HL-60 (cell line): ENCODE data around the gene RERE.

ENCODE experiments used
- DNase-seq, 2 experiments: peaks; one replicate each; pipeline ENCODE4 v3.0.0-alpha.2; 2010 to 2020; ENCODE audit warnings: low read depth in 1 of 2, low spot score in 1 of 2
- H3K27ac ChIP-seq: fragments of 250-450 bp; sonication (Bioruptor Pico); replicated peaks from 2 replicates; pipeline ENCODE4 v1.5.1; 2020; ENCODE audit warnings: mild to moderate bottlenecking, moderate library complexity
- H3K27me3 ChIP-seq: fragments of 250-450 bp; sonication (Bioruptor Pico); 2 replicates; pipeline ENCODE4 v1.5.1; 2021; ENCODE audit warnings: mild to moderate bottlenecking, moderate library complexity; ENCODE audit not compliant: insufficient read depth, poor library complexity, severe bottlenecking
- H3K4me3 ChIP-seq: replicated peaks from 2 replicates; pipeline ENCODE4 v1.5.1; 2011; ENCODE audit warnings: mild to moderate bottlenecking, control low read depth, low read length; ENCODE audit not compliant: insufficient read depth
- GABPA ChIP-seq: IDR thresholded peaks from 2 replicates; pipeline ENCODE4 v1.6.1; 2012; ENCODE audit warnings: low read depth
- POLR2AphosphoS5 ChIP-seq: IDR thresholded peaks from 2 replicates; pipeline ENCODE4 v1.6.1; 2012; ENCODE audit warnings: low read depth
- SPI1 ChIP-seq: IDR thresholded peaks from 2 replicates; pipeline ENCODE4 v1.6.1; 2012; ENCODE audit warnings: low read depth, mild to moderate bottlenecking, borderline replicate concordance
- TF ChIP-seq, protein P1 (sequence below): IDR thresholded peaks from 2 replicates; pipeline ENCODE4 v1.6.1; 2012; ENCODE audit warnings: low read depth; ENCODE audit not compliant: insufficient replicate concordance
- TF ChIP-seq, protein P2 (sequence below): IDR thresholded peaks from one replicate; pipeline ENCODE4 v1.5.1; 2011; ENCODE audit warnings: low read length, control low read depth, inconsistent platforms; ENCODE audit not compliant: insufficient read depth

Gene RERE

DNA sequence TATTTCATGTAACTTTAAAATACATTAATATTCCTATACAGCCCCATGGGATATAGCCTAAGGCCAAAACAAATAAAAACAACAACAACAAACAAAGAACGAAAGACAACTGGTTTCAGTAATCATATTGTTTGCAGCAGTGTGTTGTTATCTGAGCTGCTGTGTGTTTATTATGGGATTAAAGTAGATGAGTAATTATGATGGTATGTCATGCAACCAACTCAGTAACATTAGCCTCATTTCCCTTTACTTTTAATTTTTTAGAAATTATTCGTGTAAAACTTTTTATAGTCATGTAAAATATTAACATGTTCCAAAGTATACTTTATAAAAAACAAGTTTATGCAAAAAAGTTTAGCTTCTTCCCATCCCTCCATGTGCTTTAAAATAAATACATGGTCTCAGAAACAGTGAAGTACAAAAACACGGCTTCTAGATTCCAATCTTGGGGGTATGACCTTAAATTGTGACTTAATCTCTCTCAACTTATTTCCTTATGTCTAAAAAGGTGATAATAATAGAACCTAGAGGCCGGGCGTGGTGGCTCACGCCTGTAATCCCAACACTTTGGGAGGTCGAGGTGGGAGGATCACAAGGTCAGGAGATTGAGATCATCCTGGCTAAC is 323.4 kb downstream of the RERE start:
- DNase-seq = no peak
- Histone ChIP-seq H3K27me3 (no peaks in the 10 kb centered on the region), H3K4me3 (no peak overlapping the region), H3K27ac (no peak overlapping the region)
- TF ChIP-seq, protein P1, sequence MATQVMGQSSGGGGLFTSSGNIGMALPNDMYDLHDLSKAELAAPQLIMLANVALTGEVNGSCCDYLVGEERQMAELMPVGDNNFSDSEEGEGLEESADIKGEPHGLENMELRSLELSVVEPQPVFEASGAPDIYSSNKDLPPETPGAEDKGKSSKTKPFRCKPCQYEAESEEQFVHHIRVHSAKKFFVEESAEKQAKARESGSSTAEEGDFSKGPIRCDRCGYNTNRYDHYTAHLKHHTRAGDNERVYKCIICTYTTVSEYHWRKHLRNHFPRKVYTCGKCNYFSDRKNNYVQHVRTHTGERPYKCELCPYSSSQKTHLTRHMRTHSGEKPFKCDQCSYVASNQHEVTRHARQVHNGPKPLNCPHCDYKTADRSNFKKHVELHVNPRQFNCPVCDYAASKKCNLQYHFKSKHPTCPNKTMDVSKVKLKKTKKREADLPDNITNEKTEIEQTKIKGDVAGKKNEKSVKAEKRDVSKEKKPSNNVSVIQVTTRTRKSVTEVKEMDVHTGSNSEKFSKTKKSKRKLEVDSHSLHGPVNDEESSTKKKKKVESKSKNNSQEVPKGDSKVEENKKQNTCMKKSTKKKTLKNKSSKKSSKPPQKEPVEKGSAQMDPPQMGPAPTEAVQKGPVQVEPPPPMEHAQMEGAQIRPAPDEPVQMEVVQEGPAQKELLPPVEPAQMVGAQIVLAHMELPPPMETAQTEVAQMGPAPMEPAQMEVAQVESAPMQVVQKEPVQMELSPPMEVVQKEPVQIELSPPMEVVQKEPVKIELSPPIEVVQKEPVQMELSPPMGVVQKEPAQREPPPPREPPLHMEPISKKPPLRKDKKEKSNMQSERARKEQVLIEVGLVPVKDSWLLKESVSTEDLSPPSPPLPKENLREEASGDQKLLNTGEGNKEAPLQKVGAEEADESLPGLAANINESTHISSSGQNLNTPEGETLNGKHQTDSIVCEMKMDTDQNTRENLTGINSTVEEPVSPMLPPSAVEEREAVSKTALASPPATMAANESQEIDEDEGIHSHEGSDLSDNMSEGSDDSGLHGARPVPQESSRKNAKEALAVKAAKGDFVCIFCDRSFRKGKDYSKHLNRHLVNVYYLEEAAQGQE = no peak
- TF ChIP-seq POLR2AphosphoS5 = no peak

DNA sequence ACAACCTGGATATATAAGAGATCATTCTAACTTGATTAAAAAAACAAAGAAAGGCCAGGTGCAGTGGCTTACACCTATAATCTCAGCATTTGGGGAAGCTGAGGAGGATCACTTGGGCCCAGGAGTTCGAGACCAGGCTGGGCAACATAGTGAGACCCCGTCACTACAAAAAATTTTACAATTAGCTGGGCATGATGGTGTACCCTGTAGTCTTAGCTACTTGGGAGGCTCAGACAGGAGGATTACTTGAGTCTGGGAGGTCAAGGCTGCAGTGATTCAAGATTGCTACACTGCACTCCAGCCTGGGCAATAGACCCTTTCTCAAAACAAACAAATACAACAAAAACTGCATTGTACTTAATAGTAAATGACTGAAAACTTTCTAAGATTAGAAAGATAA is 330.2 kb downstream of the RERE start:
- H3K27me3 ChIP-seq = no peaks in the 10 kb centered on the region
- H3K27ac ChIP-seq = no peak overlapping the region
- TF ChIP-seq POLR2AphosphoS5 (no peak), SPI1 (no peak), GABPA (no peak)
- TF ChIP-seq, protein P2, sequence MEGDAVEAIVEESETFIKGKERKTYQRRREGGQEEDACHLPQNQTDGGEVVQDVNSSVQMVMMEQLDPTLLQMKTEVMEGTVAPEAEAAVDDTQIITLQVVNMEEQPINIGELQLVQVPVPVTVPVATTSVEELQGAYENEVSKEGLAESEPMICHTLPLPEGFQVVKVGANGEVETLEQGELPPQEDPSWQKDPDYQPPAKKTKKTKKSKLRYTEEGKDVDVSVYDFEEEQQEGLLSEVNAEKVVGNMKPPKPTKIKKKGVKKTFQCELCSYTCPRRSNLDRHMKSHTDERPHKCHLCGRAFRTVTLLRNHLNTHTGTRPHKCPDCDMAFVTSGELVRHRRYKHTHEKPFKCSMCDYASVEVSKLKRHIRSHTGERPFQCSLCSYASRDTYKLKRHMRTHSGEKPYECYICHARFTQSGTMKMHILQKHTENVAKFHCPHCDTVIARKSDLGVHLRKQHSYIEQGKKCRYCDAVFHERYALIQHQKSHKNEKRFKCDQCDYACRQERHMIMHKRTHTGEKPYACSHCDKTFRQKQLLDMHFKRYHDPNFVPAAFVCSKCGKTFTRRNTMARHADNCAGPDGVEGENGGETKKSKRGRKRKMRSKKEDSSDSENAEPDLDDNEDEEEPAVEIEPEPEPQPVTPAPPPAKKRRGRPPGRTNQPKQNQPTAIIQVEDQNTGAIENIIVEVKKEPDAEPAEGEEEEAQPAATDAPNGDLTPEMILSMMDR = no peak
- TF ChIP-seq, protein P1 = no peak
- no peak overlapping the region for H3K4me3 ChIP-seq
- no peak for DNase-seq

DNA sequence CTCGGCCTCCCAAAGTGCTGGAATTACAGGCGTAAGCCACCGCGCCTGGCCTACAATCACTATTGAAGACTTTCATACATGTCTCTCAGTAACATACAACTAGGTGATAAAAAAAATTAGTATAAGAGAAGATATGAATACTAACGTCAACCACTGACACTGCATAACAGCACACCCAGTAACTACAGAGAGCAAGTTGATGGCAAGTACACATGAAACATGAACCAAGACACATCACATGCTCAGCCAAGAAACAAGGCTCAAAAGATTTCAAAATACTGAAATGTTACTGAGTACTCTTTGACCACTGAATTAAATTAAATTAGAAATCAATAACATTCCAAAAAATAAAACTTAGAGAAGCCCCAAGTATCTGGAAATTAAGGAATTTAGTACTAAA is 331.4 kb downstream of the RERE start:
- Histone ChIP-seq H3K4me3 (no peak overlapping the region), H3K27ac (no peak overlapping the region), H3K27me3 (no peaks in the 10 kb centered on the region)
- TF ChIP-seq SPI1 (no peak), POLR2AphosphoS5 (no peak), GABPA (no peak)
- TF ChIP-seq, protein P2 = no peak
- TF ChIP-seq, protein P1 = no peak
- no peak for DNase-seq
